GM18526 (cell line): ENCODE data around the gene ACADS.

Experiments used
- POLR2A ChIP-seq: IDR thresholded peaks from 3 replicates; pipeline ENCODE4 v1.6.1; 2011; ENCODE audit not compliant: insufficient read length; ENCODE audit errors: extremely low read depth

Gene ACADS

DNA sequence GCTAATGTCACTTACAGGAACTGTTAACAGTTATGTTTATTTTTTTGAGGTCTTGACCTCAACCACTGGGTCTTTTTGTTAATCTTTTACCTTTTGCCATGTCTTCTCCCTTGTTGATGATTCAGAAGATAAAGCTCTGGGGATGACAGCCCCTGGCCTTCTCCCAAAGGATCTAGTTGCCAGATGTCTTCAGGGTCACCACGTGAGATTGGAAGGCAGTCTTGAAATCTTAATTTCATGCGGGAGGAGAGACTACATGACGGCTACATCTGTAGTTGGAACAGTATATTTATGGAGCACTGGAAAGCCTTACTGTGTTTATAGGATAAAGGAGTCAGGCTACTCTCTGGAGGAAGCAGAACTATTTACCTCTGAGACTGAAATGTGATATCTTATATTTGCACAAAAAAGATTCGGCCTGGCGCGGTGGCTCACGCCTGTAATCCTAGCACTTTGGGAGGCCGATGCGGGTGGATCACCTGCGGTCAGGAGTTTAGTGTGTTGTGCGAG, 33.0 kb upstream of the ACADS start:
- TF ChIP-seq POLR2A: no peak

GRCh38 chr12:120693848-120694247, 31.8 kb upstream of the ACADS start:
- no peak for TF ChIP-seq POLR2A

GRCh38 chr12:120696626-120697025, 29.0 kb upstream of the ACADS start:
- no peak for TF ChIP-seq POLR2A

- no peak for TF ChIP-seq POLR2A
Observed at GRCh38 chr12:120697344-120697743, 28.3 kb upstream of the ACADS start.

- no peak for TF ChIP-seq POLR2A
Observed at GRCh38 chr12:120698665-120699064, 27.0 kb upstream of the ACADS start.

DNA sequence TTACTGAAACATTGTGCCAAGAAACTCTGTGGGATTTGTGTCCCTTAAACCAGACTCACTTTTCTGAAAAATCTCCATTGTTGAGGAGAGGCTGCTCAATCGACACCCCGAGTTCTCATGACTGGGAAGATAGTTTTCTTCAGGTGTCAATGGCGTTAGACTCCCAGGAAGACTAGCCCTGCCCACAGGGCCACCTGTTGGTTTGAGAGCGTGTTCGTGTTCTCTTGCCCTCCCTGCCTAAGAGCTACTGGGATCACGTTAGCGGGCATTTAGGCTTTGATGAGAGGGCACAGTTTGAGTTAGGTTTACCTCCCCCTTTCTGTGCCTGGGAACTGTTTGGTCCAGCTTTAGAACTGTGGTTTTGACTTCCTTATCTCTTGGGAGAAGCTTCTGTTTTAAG, 26.1 kb upstream of the ACADS start:
- no peak for TF ChIP-seq POLR2A

GRCh38 chr12:120700886-120701285, 24.7 kb upstream of the ACADS start:
- TF ChIP-seq POLR2A: no peak

DNA sequence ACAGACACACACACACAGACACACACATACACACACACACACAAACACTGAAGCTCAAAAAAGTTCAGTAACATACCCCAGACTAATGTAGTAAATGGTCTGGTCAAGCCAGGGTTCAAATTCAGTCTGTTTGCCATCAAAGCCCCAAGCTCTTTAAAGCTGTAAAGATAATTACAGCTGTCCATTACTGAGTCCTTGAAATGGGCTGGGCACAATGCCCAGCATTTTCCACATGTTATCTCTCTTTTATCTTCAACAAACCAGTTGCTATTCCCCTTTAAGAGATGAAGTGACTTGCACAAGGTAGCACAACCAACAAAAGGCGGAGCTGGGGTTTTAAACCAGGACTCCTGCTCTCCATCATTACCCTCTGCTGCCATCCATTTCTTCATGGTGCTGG, 23.0 kb upstream of the ACADS start:
- TF ChIP-seq POLR2A: no peak

DNA sequence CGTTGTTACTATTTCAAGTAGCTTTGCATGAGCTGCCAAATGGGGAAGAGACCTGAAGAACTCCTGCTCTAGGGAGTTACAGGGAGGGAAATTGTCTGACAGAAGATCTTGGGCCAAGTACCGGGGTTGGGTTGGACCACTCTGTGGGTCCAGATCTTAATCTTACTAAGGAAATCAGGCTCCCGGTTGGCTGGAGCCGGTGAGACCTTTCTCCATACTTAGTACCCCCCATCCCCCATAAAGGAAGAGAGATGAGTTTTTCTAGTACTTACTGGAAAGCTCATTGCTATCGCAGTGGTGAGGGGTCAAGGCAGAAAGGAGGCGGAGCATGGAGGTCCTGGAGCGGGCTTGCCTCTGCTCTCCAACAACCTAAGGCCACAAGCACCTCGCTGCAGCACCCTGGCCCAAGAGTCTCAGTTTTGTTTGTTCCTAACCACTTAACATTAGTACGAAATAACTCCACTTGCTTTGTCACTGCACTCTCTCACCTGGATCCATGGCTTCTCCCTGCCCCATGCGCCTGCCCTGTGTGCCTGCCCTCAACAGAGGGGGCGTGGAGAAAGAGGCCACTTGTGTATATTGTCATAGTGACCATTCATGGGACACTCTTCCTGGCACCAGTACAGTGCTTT, 22.2 kb upstream of the ACADS start:
- TF ChIP-seq POLR2A: no peak

DNA sequence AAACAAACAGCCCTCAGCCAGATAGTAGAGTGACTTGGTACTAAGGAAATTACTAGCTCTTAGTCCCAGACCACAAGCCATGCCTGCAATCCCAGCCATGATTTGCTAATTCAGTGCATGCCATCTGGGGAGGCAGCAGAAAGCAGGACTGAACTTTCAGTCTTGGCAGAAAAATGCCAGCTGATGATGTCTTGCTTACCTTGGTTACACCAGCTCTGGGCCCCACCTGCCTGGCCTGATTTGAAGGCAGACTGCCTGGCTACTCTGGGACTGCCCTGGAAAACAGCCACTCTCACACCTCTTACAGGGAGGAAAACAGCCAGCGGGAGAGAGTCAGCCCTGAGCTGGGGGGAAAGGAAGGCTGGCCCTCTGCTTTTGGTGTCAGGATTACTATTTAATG, 20.0 kb upstream of the ACADS start:
- TF ChIP-seq POLR2A: no peak

GRCh38 chr12:120706029-120706428, 19.6 kb upstream of the ACADS start:
- no peak for TF ChIP-seq POLR2A

GRCh38 chr12:120708651-120709050, 17.0 kb upstream of the ACADS start:
- no peak for TF ChIP-seq POLR2A

DNA sequence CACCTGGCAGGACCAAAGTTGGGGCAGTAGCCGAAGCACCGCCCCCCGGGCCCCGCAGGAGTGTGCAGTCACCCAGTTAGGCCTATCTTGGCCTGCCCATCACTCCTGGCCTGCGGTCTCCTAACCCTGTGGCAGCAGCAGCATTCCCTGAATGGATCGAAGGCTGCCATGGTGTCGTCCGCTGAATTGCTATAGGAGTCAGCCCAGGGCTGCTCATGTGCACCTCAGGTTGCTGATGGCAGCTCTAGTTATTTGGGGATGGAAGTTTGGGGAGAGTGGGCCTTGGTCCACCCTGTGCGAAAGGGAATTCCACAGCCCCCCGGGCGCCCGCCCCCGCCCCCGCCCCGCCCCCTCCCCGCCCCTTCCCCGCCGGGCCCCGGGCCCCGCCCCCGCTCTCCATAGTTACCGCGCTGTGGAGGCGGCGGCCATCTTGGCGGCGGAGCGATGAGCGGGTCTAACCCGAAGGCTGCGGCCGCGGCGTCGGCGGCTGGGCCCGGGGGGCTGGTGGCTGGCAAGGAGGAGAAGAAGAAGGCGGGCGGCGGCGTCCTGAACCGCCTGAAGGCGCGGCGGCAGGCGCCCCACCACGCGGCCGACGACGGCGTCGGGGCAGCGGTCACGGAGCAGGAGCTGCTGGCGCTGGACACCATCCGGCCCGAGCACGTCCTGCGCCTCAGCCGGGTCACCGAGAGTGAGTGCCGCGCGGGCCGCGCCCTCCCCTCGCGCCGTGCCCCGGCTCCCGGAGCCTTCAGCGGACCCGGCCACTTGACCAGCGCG, 15.4 kb upstream of the ACADS start, which contains the start of gene UNC119B:
Gene UNC119B (plus strand): TSS at position 428 of the 774 bp plus-strand sequence. CDS start 17 bp downstream, at position 445.
- TF ChIP-seq POLR2A: peak; percentile 48

GRCh38 chr12:120710805-120711296, 14.8 kb upstream of the ACADS start:
- no peak for TF ChIP-seq POLR2A

- no peak for TF ChIP-seq POLR2A
Observed at GRCh38 chr12:120711411-120711810, 14.2 kb upstream of the ACADS start.

DNA sequence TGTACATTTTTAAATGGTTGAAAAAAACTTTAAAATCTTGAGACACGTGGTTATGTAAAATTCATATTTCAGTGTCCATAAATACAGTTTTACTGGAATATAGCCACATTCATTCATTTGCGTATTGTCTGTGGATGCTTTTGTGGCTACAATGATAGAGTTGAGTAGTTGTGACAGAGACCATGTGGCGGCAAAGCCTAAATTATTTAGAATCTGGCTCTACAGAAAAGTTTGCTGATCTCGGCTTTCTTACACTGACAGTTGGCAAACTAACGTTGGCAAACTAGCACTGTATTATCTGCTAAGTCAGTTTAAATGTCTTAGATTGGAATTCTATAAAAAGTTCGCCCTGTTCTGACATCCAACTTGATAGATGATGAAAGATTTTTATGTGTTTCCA, 13.0 kb upstream of the ACADS start:
- TF ChIP-seq POLR2A: no peak
